Liver (tissue), 9 donors: Measurements from ENCODE around the gene KHNYN. TPM values are rescaled to one million over a fixed set of nuclear protein-coding genes. Genes with fewer than 3 reads are reported as not detected.

Experiments used
- DNase-seq: peaks from one replicate; pipeline ENCODE4 v3.0.0-alpha.2; 2017; ENCODE audit warnings: low spot score
- H3K27ac ChIP-seq, 2 donors: one replicate each; pipeline ENCODE4 v1.7.0; 2013; ENCODE audit warnings: inconsistent platforms in 2 of 2, low read length in 2 of 2, control low read depth in 1 of 2, low read depth in 1 of 2, mild to moderate bottlenecking in 1 of 2
- H3K27me3 ChIP-seq, 4 donors: one replicate each; pipeline versions ENCODE4 v1.6.1 to v1.7.0; 2013; ENCODE audit warnings: low read length in 3 of 4, inconsistent platforms in 1 of 4, mild to moderate bottlenecking in 1 of 4, moderate library complexity in 1 of 4; ENCODE audit not compliant: control insufficient read depth in 4 of 4, insufficient read depth in 4 of 4
- H3K36me3 ChIP-seq, 4 donors: one replicate each; pipeline versions ENCODE4 v1.6.1 to v1.7.0; 2013; ENCODE audit warnings: low read length in 3 of 4, mild to moderate bottlenecking in 3 of 4, low read depth in 1 of 4, moderate library complexity in 1 of 4; ENCODE audit not compliant: control insufficient read depth in 4 of 4, insufficient read depth in 3 of 4
- H3K4me1 ChIP-seq, 4 donors: one replicate each; pipeline versions ENCODE4 v1.6.1 to v1.7.0; 2013; ENCODE audit warnings: low read length in 3 of 4, mild to moderate bottlenecking in 3 of 4, moderate library complexity in 1 of 4; ENCODE audit not compliant: control insufficient read depth in 4 of 4, insufficient read depth in 4 of 4
- H3K4me3 ChIP-seq, 3 donors: one replicate each; pipeline versions ENCODE4 v1.6.1 to v1.7.0; 2013; ENCODE audit warnings: low read length in 3 of 3, control low read depth in 1 of 3, low read depth in 1 of 3, mild to moderate bottlenecking in 1 of 3
- H3K9ac ChIP-seq, 2 donors: one replicate each; pipeline ENCODE4 v1.7.0; 2013; ENCODE audit warnings: low read length in 2 of 2, mild to moderate bottlenecking in 2 of 2, moderate library complexity in 2 of 2, control low read depth in 1 of 2, low read depth in 1 of 2
- H3K9me3 ChIP-seq, 4 donors: one replicate each; pipeline versions ENCODE4 v1.6.1 to v1.7.0; 2013; ENCODE audit warnings: low read length in 3 of 4; ENCODE audit not compliant: control insufficient read depth in 4 of 4
- EGR1 ChIP-seq, 2 donors: IDR thresholded peaks; 2 replicates each; pipeline ENCODE4 v1.6.1; 2016 to 2018; ENCODE audit warnings: antibody characterized with exemption in 2 of 2, low read depth in 2 of 2
- FOXA1 ChIP-seq: IDR thresholded peaks from 2 replicates; pipeline ENCODE4 v1.6.1; 2016; ENCODE audit warnings: antibody characterized with exemption
- FOXA2 ChIP-seq: IDR thresholded peaks from 2 replicates; pipeline ENCODE4 v1.6.1; 2016; ENCODE audit warnings: antibody characterized with exemption
- HNF4A ChIP-seq, 2 donors: conservative IDR thresholded peaks; 2 replicates each; pipeline ENCODE4 v1.6.1; 2016; ENCODE audit warnings: antibody characterized with exemption in 2 of 2, mild to moderate bottlenecking in 2 of 2
- JUND ChIP-seq, 2 donors: IDR thresholded peaks; 2 replicates each; pipeline ENCODE4 v1.6.1; 2016; ENCODE audit warnings: antibody characterized with exemption in 2 of 2
- RAD21 ChIP-seq, 2 donors: IDR thresholded peaks; 2 replicates each; pipeline ENCODE4 v1.6.1; 2016; ENCODE audit warnings: antibody characterized with exemption in 2 of 2, mild to moderate bottlenecking in 2 of 2
- RXRA ChIP-seq, 2 donors: IDR thresholded peaks; 2 replicates each; pipeline ENCODE4 v1.6.1; 2017 to 2018; ENCODE audit warnings: antibody characterized with exemption in 2 of 2, mild to moderate bottlenecking in 1 of 2
- SP1 ChIP-seq: IDR thresholded peaks from 2 replicates; pipeline ENCODE4 v1.6.1; 2018; ENCODE audit warnings: antibody characterized with exemption, mild to moderate bottlenecking
- ZBTB33 ChIP-seq: IDR thresholded peaks from 2 replicates; pipeline ENCODE4 v1.6.1; 2016; ENCODE audit warnings: antibody characterized with exemption
- WGBS: extraction: QIAGEN DNeasy Blood & Tissue Kit; methylation state at CpG from one replicate; pipeline ENCODE4 v1.1.7; 2013; 5-methylcytosine and 5-hydroxymethylcytosine counted together
- polyA plus RNA-seq, 2 donors: library from polyadenylated mRNA; stranded (reverse) in 1 of 2; unstranded in 1 of 2; fragments of 200-250 nt in 1 of 2; fragments of >200 nt in 1 of 2; fragmentation: Nextera tagmentation in 1 of 2; extraction: Ambion mirVana in 1 of 2; gene quantifications; one replicate each; pipeline versions ENCODE4 v1.2.1 to v1.2.3, GENCODE V29; 2013 to 2015
- total RNA-seq, 2 donors: library from RNA; depleted of rRNA; stranded (reverse); fragments of >200 nt; gene quantifications; one replicate each; pipeline ENCODE4 v1.2.3, GENCODE V29; 2014
- donor health status: healthy.
- donor health status: healthy.
- donor health status: healthy.
- donor health status: healthy.
- donor health status: healthy.

Gene KHNYN
- total and polyA plus RNA-seq, 4 donors = 3.0 to 40.3 (median 24.6) TPM

GRCh38 chr14:24427537-24428508, 1.9 kb upstream of the KHNYN start:
- H3K9me3 ChIP-seq = no peaks in the 10 kb centered on the region
- no peaks in the 10 kb centered on the region for H3K27me3 ChIP-seq
- no peak for DNase-seq
- H3K36me3 ChIP-seq = peaks cover 1 to 5% (median 3%) of the 10 kb centered on the region in 4 donors
- WGBS = 68% methylated on average over 18 of the region's 18 CpGs
- H3K4me1 ChIP-seq = peaks cover 14 to 87% (median 71%) of the 10 kb centered on the region in 4 donors
- no peak overlapping the region for H3K9ac ChIP-seq
- TF ChIP-seq HNF4A (conservative IDR thresholded peaks at IDR 0.05) (peak; percentile 48 to 56), RXRA (IDR thresholded peaks at IDR 0.05) (peak; percentile 30 to 49), FOXA2 (no peak)
- peak overlapping the region; percentile 19 to 38 for H3K27ac ChIP-seq
- no peak overlapping the region for H3K4me3 ChIP-seq

GRCh38 chr14:24428628-24429394, 943 bp upstream of the KHNYN start:
- Histone ChIP-seq H3K4me1 (peaks cover 14 to 83% (median 69%) of the 10 kb centered on the region in 4 donors), H3K4me3 (no peak overlapping the region), H3K9ac (peak overlapping the region in 1 of 2 donors; percentile 91)

GRCh38 chr14:24430143-24430681, 458 bp downstream of the KHNYN start:
- WGBS = under 1% methylated on average over 28 of the region's 28 CpGs
- peaks cover 14 to 73% (median 60%) of the 10 kb centered on the region in 4 donors for H3K4me1 ChIP-seq
- DNase-seq = peak; percentile 80

More at GRCh38 chr14:24428628-24429394, 943 bp upstream of the KHNYN start:
- Histone ChIP-seq H3K36me3 (peaks cover 7 to 13% (median 11%) of the 10 kb centered on the region in 4 donors), H3K27ac (peak overlapping the region; percentile 90 to 91), H3K9me3 (no peaks in the 10 kb centered on the region), H3K27me3 (no peaks in the 10 kb centered on the region)
- DNase-seq = no peak
- WGBS = 92% methylated on average over 18 of the region's 18 CpGs
- TF ChIP-seq JUND (IDR thresholded peaks at IDR 0.05) = no peak
- TF ChIP-seq RAD21 (IDR thresholded peaks at IDR 0.05) = no peak
- no peak for TF ChIP-seq SP1
- no peak for TF ChIP-seq EGR1 (IDR thresholded peaks at IDR 0.05; ENCODE audit: low read depth in 2 of 2)

More at GRCh38 chr14:24430143-24430681, 458 bp downstream of the KHNYN start:
- TF ChIP-seq FOXA1 = no peak
- TF ChIP-seq JUND (IDR thresholded peaks at IDR 0.05) = no peak
- peak in 1 of 2 donors; percentile 1 for TF ChIP-seq RXRA (IDR thresholded peaks at IDR 0.05)
- no peak for TF ChIP-seq ZBTB33
- Histone ChIP-seq H3K9ac (peak overlapping the region; percentile 89 to 91), H3K27me3 (no peaks in the 10 kb centered on the region), H3K36me3 (peaks cover 7 to 17% (median 13%) of the 10 kb centered on the region in 4 donors), H3K9me3 (no peaks in the 10 kb centered on the region), H3K4me3 (peak overlapping the region; percentile 77 to 85 (median 81)), H3K27ac (peak overlapping the region; percentile 90 to 91)
